Transverse colon (tissue), 3 donors: ENCODE results near the gene ZNF526.

Experiments
- EP300 ChIP-seq: sonication (generic); formaldehyde crosslinking; IDR thresholded peaks from one replicate; pipeline ENCODE4 v1.6.1; 2017; ENCODE audit warnings: antibody characterized with exemption, low read depth
- POLR2A ChIP-seq: fragments of 450-650 bp; IDR thresholded peaks from one replicate; pipeline ENCODE4 v1.6.1; 2016; ENCODE audit warnings: antibody characterized with exemption, mild to moderate bottlenecking, moderate library complexity
- TF ChIP-seq, protein P1 (sequence below), 5 experiments: fragments of 200-600 bp in 3 of 5; fragments of 450-650 bp in 2 of 5; sonication (generic) in 3 of 5; IDR thresholded peaks; 1 replicate in 2 of 5; 2 replicates in 3 of 5; pipeline ENCODE4 v1.5.1; 2016 to 2017; ENCODE audit warnings: antibody characterized with exemption in 5 of 5, inconsistent platforms in 3 of 5, mild to moderate bottlenecking in 2 of 5, moderate library complexity in 1 of 5

DNA sequence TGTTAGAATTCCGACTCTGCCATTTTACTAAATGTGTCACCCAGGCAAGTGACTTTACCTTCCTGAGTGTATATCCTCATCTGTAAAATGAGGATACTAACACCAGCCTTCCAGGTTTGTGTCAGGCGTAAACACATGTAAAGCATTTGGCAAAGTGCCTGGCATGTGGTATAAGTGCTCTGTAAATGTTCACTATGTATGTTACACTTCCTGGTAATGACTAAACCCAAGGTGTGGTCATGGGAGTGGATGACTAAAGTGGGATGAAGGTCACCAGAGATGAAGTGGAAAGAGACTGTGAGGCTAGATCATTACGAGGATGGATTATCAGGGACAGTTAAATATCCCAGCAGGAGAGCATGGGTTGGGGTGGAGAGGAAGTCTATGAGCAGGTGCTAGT is 28.3 kb upstream of the ZNF526 start:
- TF ChIP-seq POLR2A = peak; percentile 66
- TF ChIP-seq, protein P1, sequence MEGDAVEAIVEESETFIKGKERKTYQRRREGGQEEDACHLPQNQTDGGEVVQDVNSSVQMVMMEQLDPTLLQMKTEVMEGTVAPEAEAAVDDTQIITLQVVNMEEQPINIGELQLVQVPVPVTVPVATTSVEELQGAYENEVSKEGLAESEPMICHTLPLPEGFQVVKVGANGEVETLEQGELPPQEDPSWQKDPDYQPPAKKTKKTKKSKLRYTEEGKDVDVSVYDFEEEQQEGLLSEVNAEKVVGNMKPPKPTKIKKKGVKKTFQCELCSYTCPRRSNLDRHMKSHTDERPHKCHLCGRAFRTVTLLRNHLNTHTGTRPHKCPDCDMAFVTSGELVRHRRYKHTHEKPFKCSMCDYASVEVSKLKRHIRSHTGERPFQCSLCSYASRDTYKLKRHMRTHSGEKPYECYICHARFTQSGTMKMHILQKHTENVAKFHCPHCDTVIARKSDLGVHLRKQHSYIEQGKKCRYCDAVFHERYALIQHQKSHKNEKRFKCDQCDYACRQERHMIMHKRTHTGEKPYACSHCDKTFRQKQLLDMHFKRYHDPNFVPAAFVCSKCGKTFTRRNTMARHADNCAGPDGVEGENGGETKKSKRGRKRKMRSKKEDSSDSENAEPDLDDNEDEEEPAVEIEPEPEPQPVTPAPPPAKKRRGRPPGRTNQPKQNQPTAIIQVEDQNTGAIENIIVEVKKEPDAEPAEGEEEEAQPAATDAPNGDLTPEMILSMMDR (IDR thresholded peaks at IDR 0.05) = no peak
- no peak for TF ChIP-seq EP300
